Measurements from ENCODE around the gene GABBR2. TPM values are rescaled to one million over a fixed set of nuclear protein-coding genes. Genes with fewer than 3 reads are reported as not detected.
A peak's percentile ranks its signal among the peaks of the same experiment; 100 is the strongest.

GABBR2 gene
- total and polyA plus RNA-seq, 2 donors: 0.14 TPM

GRCh38 chr9:98708103-98708932, 417 bp downstream of the GABBR2 start:
- H3K4me1 ChIP-seq (ENCODE audit: control insufficient read depth in 2 of 2, insufficient read depth in 2 of 2, low read length in 2 of 2): peaks cover 0 to 3% of the 10 kb centered on the region in 2 donors
- H3K27ac ChIP-seq (ENCODE audit: low read depth in 1 of 2, low read length in 1 of 2): no peak overlapping the region
- peak overlapping the region in 1 of 2 donors; percentile 23 for H3K4me3 ChIP-seq (ENCODE audit: low read length in 2 of 2)
- 4% methylated on average over 89 of the region's 89 CpGs for WGBS
- no peaks in the 10 kb centered on the region for H3K9me3 ChIP-seq (ENCODE audit: control insufficient read depth in 2 of 2, insufficient read depth in 1 of 2, low read length in 1 of 2)
- no peak for DNase-seq (ENCODE audit: low read depth in 6 of 9, low spot score in 9 of 9)
- H3K27me3 ChIP-seq (ENCODE audit: control insufficient read depth in 2 of 2, insufficient read depth in 1 of 2, low read length in 1 of 2): peaks cover 54 to 67% of the 10 kb centered on the region in 2 donors
- no peaks in the 10 kb centered on the region for H3K36me3 ChIP-seq (ENCODE audit: control insufficient read depth in 2 of 2, insufficient read depth in 2 of 2, low read length in 1 of 2)

DNA sequence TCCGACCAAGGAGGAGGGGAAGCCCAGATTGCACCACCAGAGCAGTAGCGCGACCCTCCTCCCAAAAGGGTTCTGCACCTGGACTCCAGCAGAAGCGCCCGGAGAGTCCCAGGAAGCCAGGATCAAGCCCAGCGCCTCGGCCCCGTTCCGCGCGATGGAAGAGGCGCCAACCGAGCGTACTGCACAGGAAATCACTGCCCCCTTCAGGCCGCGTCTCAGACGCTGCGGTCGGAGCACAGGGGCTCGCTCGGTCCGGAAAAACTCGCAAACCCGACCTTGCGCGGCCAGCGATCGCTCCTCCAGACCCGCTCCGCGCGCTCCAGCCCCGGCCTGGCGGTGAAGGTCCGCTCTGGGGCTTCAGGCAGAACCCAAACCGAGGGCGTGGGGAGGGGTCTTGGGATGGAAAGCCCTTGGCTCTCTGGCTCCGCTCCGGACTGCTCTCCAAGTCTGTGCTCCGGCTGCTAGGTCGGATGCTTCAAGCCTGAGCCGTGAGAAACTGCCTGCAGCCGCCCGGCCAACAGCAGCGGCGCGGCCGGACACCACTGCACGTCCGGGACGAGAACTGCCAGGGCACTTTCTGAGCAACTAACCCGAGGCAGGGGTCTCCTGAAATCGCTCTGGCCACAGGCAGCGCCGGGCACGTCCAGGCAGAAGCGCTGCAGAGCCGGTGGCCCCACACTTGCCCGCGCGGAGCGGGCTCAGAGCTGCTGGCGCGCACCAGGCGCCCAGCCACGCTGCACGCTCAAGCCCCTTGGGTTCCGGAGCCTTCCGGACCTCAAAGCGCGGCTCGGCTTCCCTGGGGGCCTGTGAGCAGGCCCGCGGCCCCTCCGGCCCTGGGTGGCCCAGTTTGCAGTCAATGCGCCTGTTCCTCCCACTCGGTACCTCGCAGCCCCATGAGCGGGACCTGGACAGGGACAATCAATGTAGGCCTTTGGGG, 1.3 kb downstream of the GABBR2 start:
- H3K9me3 ChIP-seq (ENCODE audit: control insufficient read depth in 2 of 2, insufficient read depth in 1 of 2, low read length in 1 of 2): no peaks in the 10 kb centered on the region
- WGBS: 5% methylated on average over 79 of the region's 79 CpGs
- no peak overlapping the region for H3K27ac ChIP-seq (ENCODE audit: low read depth in 1 of 2, low read length in 1 of 2)
- H3K36me3 ChIP-seq (ENCODE audit: control insufficient read depth in 2 of 2, insufficient read depth in 2 of 2, low read length in 1 of 2): no peaks in the 10 kb centered on the region
- peak in 4 of 9 donors; percentile 3 to 19 (median 14) for DNase-seq (ENCODE audit: low read depth in 6 of 9, low spot score in 9 of 9)
- H3K27me3 ChIP-seq (ENCODE audit: control insufficient read depth in 2 of 2, insufficient read depth in 1 of 2, low read length in 1 of 2): peaks cover 54 to 65% of the 10 kb centered on the region in 2 donors
- no peak overlapping the region for H3K4me3 ChIP-seq (ENCODE audit: low read length in 2 of 2)
- H3K4me1 ChIP-seq (ENCODE audit: control insufficient read depth in 2 of 2, insufficient read depth in 2 of 2, low read length in 2 of 2): peaks cover 0 to 3% of the 10 kb centered on the region in 2 donors

GRCh38 chr9:98706651-98707165, 2.0 kb downstream of the GABBR2 start:
- Histone ChIP-seq H3K4me3 (ENCODE audit: low read length in 2 of 2) (no peak overlapping the region), H3K27me3 (ENCODE audit: control insufficient read depth in 2 of 2, insufficient read depth in 1 of 2, low read length in 1 of 2) (peaks cover 51 to 61% of the 10 kb centered on the region in 2 donors), H3K36me3 (ENCODE audit: control insufficient read depth in 2 of 2, insufficient read depth in 2 of 2, low read length in 1 of 2) (no peaks in the 10 kb centered on the region), H3K9me3 (ENCODE audit: control insufficient read depth in 2 of 2, insufficient read depth in 1 of 2, low read length in 1 of 2) (no peaks in the 10 kb centered on the region), H3K27ac (ENCODE audit: low read depth in 1 of 2, low read length in 1 of 2) (no peak overlapping the region), H3K4me1 (ENCODE audit: control insufficient read depth in 2 of 2, insufficient read depth in 2 of 2, low read length in 2 of 2) (peaks cover 0 to 3% of the 10 kb centered on the region in 2 donors)
- 10% methylated on average over 15 of the region's 15 CpGs for WGBS
- DNase-seq (ENCODE audit: low read depth in 6 of 9, low spot score in 9 of 9): no peak

DNA sequence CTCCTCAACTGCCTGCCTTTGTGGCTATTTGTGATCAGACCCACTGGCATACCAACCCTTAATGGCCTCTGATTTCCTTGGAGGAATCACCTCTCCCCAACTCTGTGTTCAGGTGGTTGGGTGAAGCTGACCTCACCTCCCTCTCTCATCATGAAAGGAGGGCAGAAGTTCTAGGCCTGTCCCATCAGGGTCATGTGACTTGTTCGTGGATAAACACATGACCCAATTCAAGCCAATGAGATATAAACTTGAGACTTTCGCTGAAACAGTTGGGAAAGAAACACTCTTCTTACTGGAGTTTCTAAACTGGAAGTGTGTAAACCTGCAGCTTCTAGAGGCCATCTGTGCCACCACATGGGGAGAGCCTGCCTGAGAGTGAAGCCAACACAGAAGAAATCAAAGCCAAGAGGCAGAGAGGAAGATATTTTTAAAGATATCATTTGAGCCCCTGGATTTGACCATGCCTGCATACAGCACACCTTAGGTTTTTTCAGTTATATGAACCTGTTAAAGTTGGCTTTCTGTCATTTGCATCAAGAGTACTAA, 5.8 kb downstream of the GABBR2 start:
- Histone ChIP-seq H3K4me3 (ENCODE audit: low read length in 2 of 2) (no peak overlapping the region), H3K27ac (ENCODE audit: low read depth in 1 of 2, low read length in 1 of 2) (no peak overlapping the region), H3K36me3 (ENCODE audit: control insufficient read depth in 2 of 2, insufficient read depth in 2 of 2, low read length in 1 of 2) (no peaks in the 10 kb centered on the region), H3K4me1 (ENCODE audit: control insufficient read depth in 2 of 2, insufficient read depth in 2 of 2, low read length in 2 of 2) (no peaks in the 10 kb centered on the region), H3K9me3 (ENCODE audit: control insufficient read depth in 2 of 2, insufficient read depth in 1 of 2, low read length in 1 of 2) (no peaks in the 10 kb centered on the region), H3K27me3 (ENCODE audit: control insufficient read depth in 2 of 2, insufficient read depth in 1 of 2, low read length in 1 of 2) (peaks cover 25 to 28% of the 10 kb centered on the region in 2 donors)
- DNase-seq (ENCODE audit: low read depth in 6 of 9, low spot score in 9 of 9): no peak
- 83% methylated on average over 2 of the region's 2 CpGs for WGBS

DNA sequence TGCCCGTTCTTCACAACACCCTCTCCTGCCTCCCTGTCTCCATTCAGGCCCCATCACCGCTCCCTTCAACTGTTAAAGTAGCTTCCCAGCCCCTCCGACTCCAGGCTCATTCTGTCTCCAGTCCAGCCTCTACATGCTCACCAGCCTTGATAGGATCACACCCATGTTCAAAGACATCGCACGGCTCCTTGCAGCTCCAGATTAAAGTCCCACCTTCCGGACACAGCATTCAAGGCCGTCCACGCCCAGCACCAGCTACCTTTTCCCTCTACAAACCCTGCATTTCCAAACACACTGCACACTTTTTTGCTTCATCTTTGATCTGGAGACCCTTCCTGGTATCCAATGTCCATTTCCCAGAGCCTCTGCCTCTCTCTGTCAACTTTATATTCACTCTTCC, 6.4 kb downstream of the GABBR2 start:
- Histone ChIP-seq H3K4me3 (ENCODE audit: low read length in 2 of 2) (no peak overlapping the region), H3K9me3 (ENCODE audit: control insufficient read depth in 2 of 2, insufficient read depth in 1 of 2, low read length in 1 of 2) (no peaks in the 10 kb centered on the region), H3K27ac (ENCODE audit: low read depth in 1 of 2, low read length in 1 of 2) (no peak overlapping the region), H3K36me3 (ENCODE audit: control insufficient read depth in 2 of 2, insufficient read depth in 2 of 2, low read length in 1 of 2) (no peaks in the 10 kb centered on the region), H3K4me1 (ENCODE audit: control insufficient read depth in 2 of 2, insufficient read depth in 2 of 2, low read length in 2 of 2) (no peaks in the 10 kb centered on the region), H3K27me3 (ENCODE audit: control insufficient read depth in 2 of 2, insufficient read depth in 1 of 2, low read length in 1 of 2) (peaks cover 20 to 22% of the 10 kb centered on the region in 2 donors)
- 94% methylated on average over 8 of the region's 8 CpGs for WGBS
- no peak for DNase-seq (ENCODE audit: low read depth in 6 of 9, low spot score in 9 of 9)

GRCh38 chr9:98701576-98701975, 7.2 kb downstream of the GABBR2 start:
- WGBS: 92% methylated on average over 7 of the region's 7 CpGs
- Histone ChIP-seq H3K27ac (ENCODE audit: low read depth in 1 of 2, low read length in 1 of 2) (no peak overlapping the region), H3K27me3 (ENCODE audit: control insufficient read depth in 2 of 2, insufficient read depth in 1 of 2, low read length in 1 of 2) (peaks cover 12 to 15% of the 10 kb centered on the region in 2 donors), H3K4me3 (ENCODE audit: low read length in 2 of 2) (no peak overlapping the region), H3K9me3 (ENCODE audit: control insufficient read depth in 2 of 2, insufficient read depth in 1 of 2, low read length in 1 of 2) (no peaks in the 10 kb centered on the region), H3K4me1 (ENCODE audit: control insufficient read depth in 2 of 2, insufficient read depth in 2 of 2, low read length in 2 of 2) (no peaks in the 10 kb centered on the region), H3K36me3 (ENCODE audit: control insufficient read depth in 2 of 2, insufficient read depth in 2 of 2, low read length in 1 of 2) (no peaks in the 10 kb centered on the region)
- no peak for DNase-seq (ENCODE audit: low read depth in 6 of 9, low spot score in 9 of 9)

DNA sequence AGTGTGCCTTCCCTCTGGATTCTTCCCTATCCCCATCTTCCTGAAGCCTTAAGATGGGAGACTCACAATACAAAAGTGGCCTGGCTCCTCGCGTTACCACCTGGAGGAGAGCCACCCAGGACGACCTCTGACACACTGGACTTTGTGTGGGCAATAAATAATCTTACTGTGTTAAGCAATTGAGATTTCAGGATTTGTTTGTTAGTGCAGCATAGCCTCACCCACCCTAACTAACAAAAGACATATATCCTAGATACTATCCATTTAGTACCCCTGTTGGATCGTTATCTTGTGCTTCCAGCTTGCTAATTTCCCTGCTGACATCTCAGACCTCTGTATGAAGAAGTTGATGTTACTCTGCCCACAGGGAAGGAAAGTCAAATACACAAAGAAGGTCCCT, 7.9 kb downstream of the GABBR2 start:
- no peaks in the 10 kb centered on the region for H3K9me3 ChIP-seq (ENCODE audit: control insufficient read depth in 2 of 2, insufficient read depth in 1 of 2, low read length in 1 of 2)
- H3K4me3 ChIP-seq (ENCODE audit: low read length in 2 of 2): no peak overlapping the region
- H3K27ac ChIP-seq (ENCODE audit: low read depth in 1 of 2, low read length in 1 of 2): no peak overlapping the region
- no peaks in the 10 kb centered on the region for H3K36me3 ChIP-seq (ENCODE audit: control insufficient read depth in 2 of 2, insufficient read depth in 2 of 2, low read length in 1 of 2)
- no peaks in the 10 kb centered on the region for H3K4me1 ChIP-seq (ENCODE audit: control insufficient read depth in 2 of 2, insufficient read depth in 2 of 2, low read length in 2 of 2)
- H3K27me3 ChIP-seq (ENCODE audit: control insufficient read depth in 2 of 2, insufficient read depth in 1 of 2, low read length in 1 of 2): peaks cover 6 to 7% of the 10 kb centered on the region in 2 donors
- DNase-seq (ENCODE audit: low read depth in 6 of 9, low spot score in 9 of 9): no peak
- 62% methylated on average over 4 of the region's 4 CpGs for WGBS

- no peaks in the 10 kb centered on the region for H3K4me1 ChIP-seq (ENCODE audit: control insufficient read depth in 2 of 2, insufficient read depth in 2 of 2, low read length in 2 of 2)
- no peak for DNase-seq (ENCODE audit: low read depth in 6 of 9, low spot score in 9 of 9)
- H3K27me3 ChIP-seq (ENCODE audit: control insufficient read depth in 2 of 2, insufficient read depth in 1 of 2, low read length in 1 of 2): no peaks in the 10 kb centered on the region
- 90% methylated on average over 6 of the region's 6 CpGs for WGBS
- H3K36me3 ChIP-seq (ENCODE audit: control insufficient read depth in 2 of 2, insufficient read depth in 2 of 2, low read length in 1 of 2): no peaks in the 10 kb centered on the region
- no peak overlapping the region for H3K27ac ChIP-seq (ENCODE audit: low read depth in 1 of 2, low read length in 1 of 2)
- H3K4me3 ChIP-seq (ENCODE audit: low read length in 2 of 2): no peak overlapping the region
- H3K9me3 ChIP-seq (ENCODE audit: control insufficient read depth in 2 of 2, insufficient read depth in 1 of 2, low read length in 1 of 2): no peaks in the 10 kb centered on the region
These were observed 9.9 kb downstream of the GABBR2 start for GRCh38 chr9:98698856-98699255.
